GM12878 (cell line): Measurements from ENCODE around the gene TULP1. TPM values are rescaled to one million over a fixed set of nuclear protein-coding genes. Genes with fewer than 3 reads are reported as not detected.

Experiments
- ATAC-seq: fragments of 200-7000 bp; cut with Tn5 transposase; 3 replicates; pipeline ENCODE4 v1.9.1; 2020; ENCODE audit warnings: mild to moderate bottlenecking, moderate library complexity
- BruUV-seq: library from RNA; stranded (reverse); fragments of 400-500 nt; replicated peaks from 2 replicates; lab custom pipeline; 2021; lab: Mats Ljungman, UMichigan
- CTCF ChIA-PET: fragments of 300-600 bp; sonication (Branson Sonifier 250); formaldehyde crosslinking; extraction: SDS; loops from one replicate; lab custom pipeline; 2021; ENCODE audit warnings: inconsistent platforms; lab: Yijun Ruan, JAX
- POLR2A ChIA-PET: fragments of 350-600 bp; formaldehyde crosslinking; extraction: SDS; loops from one replicate; lab custom pipeline; 2021; ENCODE audit warnings: inconsistent platforms; lab: Charles Lee
- RAD21 ChIA-PET: fragments of 300-600 bp; sonication (Branson Sonifier 250); formaldehyde crosslinking; loops from one replicate; lab custom pipeline; 2023; ENCODE audit warnings: antibody characterized with exemption; ENCODE audit not compliant: unreplicated experiment; lab: Charles Lee
- SMC1A ChIA-PET: fragments of 300-600 bp; sonication (Branson Sonifier 250); formaldehyde crosslinking; loops from one replicate; lab custom pipeline; 2023; ENCODE audit not compliant: unreplicated experiment, uncharacterized antibody; lab: Charles Lee
- DNase-seq: peaks from one replicate; pipeline ENCODE4 v3.0.0-alpha.2; 2011; ENCODE audit warnings: low read depth, low spot score
- FAIRE-seq: peaks from 3 replicates; lab custom pipeline; 2011; peaks lifted over from hg19 to GRCh38; lab: Jason Lieb, UNC
- H2AFZ ChIP-seq: 2 replicates; pipeline ENCODE4 v1.6.0; 2011; ENCODE audit warnings: low read depth, low read length, control low read depth; ENCODE audit not compliant: control insufficient read depth
- H3K27ac ChIP-seq: 2 replicates; pipeline ENCODE4 v1.5.1; 2011; ENCODE audit warnings: control low read depth; ENCODE audit not compliant: control insufficient read depth, insufficient read depth
- H3K27me3 ChIP-seq, 2 experiments: replicated peaks in 1 of 2; 2 replicates each; pipeline versions ENCODE4 v1.6.0 to v1.6.1; 2011; ENCODE audit warnings: low read length in 1 of 2; ENCODE audit not compliant: control insufficient read depth in 2 of 2, insufficient read depth in 2 of 2
- H3K36me3 ChIP-seq, 2 experiments: 2 replicates each; pipeline ENCODE4 v1.5.1; 2011; ENCODE audit warnings: low read length in 1 of 2; ENCODE audit not compliant: control insufficient read depth in 2 of 2, insufficient read depth in 2 of 2
- H3K4me1 ChIP-seq: 2 replicates; pipeline ENCODE4 v1.6.1; 2011; ENCODE audit warnings: mild to moderate bottlenecking, low read length, moderate library complexity, mixed read lengths; ENCODE audit not compliant: control insufficient read depth, insufficient read depth
- H3K4me2 ChIP-seq: 2 replicates; pipeline ENCODE4 v1.6.0; 2011; ENCODE audit warnings: control low read depth; ENCODE audit not compliant: control insufficient read depth, insufficient read depth
- H3K4me3 ChIP-seq: fragments of 200-600 bp; sonication (generic); 2 replicates; pipeline ENCODE4 v1.5.1; 2016
- H3K79me2 ChIP-seq: 2 replicates; pipeline ENCODE4 v1.6.0; 2011; ENCODE audit warnings: low read length; ENCODE audit not compliant: control insufficient read depth, insufficient read depth
- H3K9ac ChIP-seq: 2 replicates; pipeline ENCODE4 v1.8.0; 2011; ENCODE audit warnings: low read length, control low read depth, mixed read lengths; ENCODE audit not compliant: control insufficient read depth, insufficient read depth
- H3K9me3 ChIP-seq: replicated peaks from 3 replicates; pipeline ENCODE4 v1.5.1; 2011; ENCODE audit warnings: mild to moderate bottlenecking, low read length; ENCODE audit not compliant: control insufficient read depth, insufficient read depth
- H4K20me1 ChIP-seq: 2 replicates; pipeline ENCODE4 v1.6.0; 2011; ENCODE audit not compliant: control insufficient read depth, insufficient read depth
- CBFB ChIP-seq: IDR thresholded peaks from 2 replicates; pipeline ENCODE4 v1.6.1; 2016; ENCODE audit warnings: antibody characterized with exemption, low read depth
- CHD1 ChIP-seq: IDR thresholded peaks from 2 replicates; pipeline ENCODE4 v1.6.1; 2012; ENCODE audit warnings: low read depth, low read length, improper control_type of control experiment
- CREB1 ChIP-seq: IDR thresholded peaks from 2 replicates; pipeline ENCODE4 v1.6.1; 2012; ENCODE audit warnings: low read depth, mild to moderate bottlenecking, inconsistent platforms
- CTCF ChIP-seq, 3 experiments: IDR thresholded peaks in 2 of 3; conservative IDR thresholded peaks in 1 of 3; 2 replicates each; pipeline ENCODE4 v1.5.1; 2011; ENCODE audit warnings: low read depth in 3 of 3, low read length in 3 of 3, mild to moderate bottlenecking in 3 of 3, control low read depth in 2 of 3, moderate library complexity in 2 of 3, inconsistent platforms in 1 of 3, mixed read lengths in 1 of 3; ENCODE audit not compliant: control insufficient read depth in 2 of 3, insufficient read depth in 1 of 3; ENCODE audit errors: extremely low read depth in 1 of 3
- DPF2 ChIP-seq: fragments of 450-650 bp; IDR thresholded peaks from 2 replicates; pipeline ENCODE4 v1.6.1; 2017; ENCODE audit warnings: mild to moderate bottlenecking
- E2F8 ChIP-seq: fragments of 450-650 bp; IDR thresholded peaks from 2 replicates; pipeline ENCODE4 v1.6.1; 2018; ENCODE audit warnings: mild to moderate bottlenecking, low read depth, moderate library complexity; ENCODE audit not compliant: partially characterized antibody
- ESRRA ChIP-seq: IDR thresholded peaks from 2 replicates; pipeline ENCODE4 v1.6.1; 2012; ENCODE audit warnings: mild to moderate bottlenecking, low read length, improper control_type of control experiment
- FOXK2 ChIP-seq: fragments of 450-650 bp; IDR thresholded peaks from 2 replicates; pipeline ENCODE4 v1.6.1; 2017; ENCODE audit warnings: mild to moderate bottlenecking, moderate library complexity
- JUNB ChIP-seq: IDR thresholded peaks from 2 replicates; pipeline ENCODE4 v1.6.1; 2016; ENCODE audit warnings: antibody characterized with exemption, mild to moderate bottlenecking
- MEF2B ChIP-seq: fragments of 450-650 bp; IDR thresholded peaks from 2 replicates; pipeline ENCODE4 v1.6.1; 2018; ENCODE audit warnings: mild to moderate bottlenecking, moderate library complexity; ENCODE audit not compliant: partially characterized antibody, poor library complexity, severe bottlenecking
- MTA3 ChIP-seq: IDR thresholded peaks from 2 replicates; pipeline ENCODE4 v1.6.1; 2012; ENCODE audit warnings: low read length, inconsistent platforms, borderline replicate concordance
- NFXL1 ChIP-seq: fragments of 450-650 bp; IDR thresholded peaks from 2 replicates; pipeline ENCODE4 v1.6.1; 2017; ENCODE audit warnings: antibody characterized with exemption, mild to moderate bottlenecking, borderline replicate concordance
- PBX3 ChIP-seq: IDR thresholded peaks from 2 replicates; pipeline ENCODE4 v1.6.1; 2011; ENCODE audit warnings: mild to moderate bottlenecking, low read depth, low read length, moderate library complexity; ENCODE audit not compliant: insufficient replicate concordance
- POU2F2 ChIP-seq: IDR thresholded peaks from 3 replicates; pipeline ENCODE4 v1.6.1; 2011; ENCODE audit warnings: low read depth, mild to moderate bottlenecking, low read length, borderline replicate concordance
- RFX5 ChIP-seq: IDR thresholded peaks from 2 replicates; pipeline ENCODE4 v1.6.1; 2011; ENCODE audit warnings: low read depth, low read length, improper control_type of control experiment
- SPI1 ChIP-seq: IDR thresholded peaks from 2 replicates; pipeline ENCODE4 v1.6.1; 2011; ENCODE audit warnings: low read depth, mild to moderate bottlenecking, low read length, moderate library complexity, borderline replicate concordance; ENCODE audit not compliant: insufficient read depth
- SUPT20H ChIP-seq: IDR thresholded peaks from 2 replicates; pipeline ENCODE4 v1.6.1; 2011; ENCODE audit warnings: low read depth, mild to moderate bottlenecking, low read length, moderate library complexity, borderline replicate concordance; ENCODE audit not compliant: control insufficient read depth
- TCF7 ChIP-seq: IDR thresholded peaks from 2 replicates; pipeline ENCODE4 v1.6.1; 2014; ENCODE audit warnings: antibody characterized with exemption, borderline replicate concordance
- WGBS: methylation state at CpG from one replicate; pipeline ENCODE4 v1.1.6; 2016; ENCODE audit warnings: low lambda C conversion rate; ENCODE audit not compliant: insufficient replicate concordance, insufficient coverage; ENCODE audit errors: missing lambda C conversion rate; 5-methylcytosine and 5-hydroxymethylcytosine counted together
- in situ Hi-C: fragments of 300-500 bp; cut with MboI; formaldehyde crosslinking; loops from 9 replicates; pipeline ENCODE4 v1.14.3; 2018; ENCODE audit warnings: mixed read lengths
- intact Hi-C: fragments of 100-400 bp; cut with micrococcal nuclease; formaldehyde crosslinking; loops from one replicate; pipeline ENCODE4 v1.14.2; 2022; ENCODE audit not compliant: unreplicated experiment
- polyA plus RNA-seq, 11 experiments: library from polyadenylated mRNA; depleted of rRNA in 4 of 11; unstranded in 6 of 11; stranded (reverse) in 5 of 11; fragments of >200 nt; fragmentation: Nextera tagmentation in 4 of 11; fragmentation: Illumina TruSeq in 1 of 11; extraction: Ambion mirVana in 4 of 11; extraction: Trizol in 1 of 11; gene quantifications; 1 replicate in 1 of 11; 2 replicates in 10 of 11; pipeline versions ENCODE4 v1.2.1 to v1.2.3, GENCODE V29; 2011 to 2016; ENCODE audit warnings: inconsistent platforms in 2 of 11, missing spikeins in 2 of 11, low read depth in 1 of 11
- total RNA-seq, 4 experiments: library from RNA; depleted of rRNA in 3 of 4; stranded (reverse); fragments of >200 nt in 3 of 4; fragmentation: Illumina TruSeq in 1 of 4; extraction: Trizol in 1 of 4; gene quantifications; 2 replicates each; pipeline versions ENCODE4 v1.2.1 to v1.2.3, GENCODE V29; 2013 to 2021

Gene TULP1
- total and polyA plus RNA-seq, 10 of the 15 experiments (the other 5 are each of a cell fraction or from before 2014, with no cell fraction given), result not detected

- 35% methylated on average over 6 of the region's 6 CpGs for WGBS
- ChIA-PET CTCF (interaction anchor here (0.6 to 10.7 kb wide), 5 partner anchors 25 to 484 kb away, joined by 3 to 168 read pairs (median 3); partner anchors contain the start of genes ARMC12 and PPARD), SMC1A (interaction anchor here (1.8 kb wide), 1 partner anchor 221 kb away, joined by 3 read pairs; the partner anchor contains the start of gene ARMC12), POLR2A (interaction anchor here (0.6 to 0.7 kb wide), 2 partner anchors 64 to 1587 kb away, joined by 3 to 4 read pairs; partner anchors contain the start of gene FANCE), RAD21 (no interaction called here)
- no peak overlapping the region for H3K27ac ChIP-seq
- no peak overlapping the region for H3K4me3 ChIP-seq
- H3K9ac ChIP-seq, result no peak overlapping the region
- no peaks in the 10 kb centered on the region for H3K9me3 ChIP-seq
- intact Hi-C loops (no loop called here), in situ Hi-C loops (no loop called here)
- FAIRE-seq (no peak), ATAC-seq (no peak), DNase-seq (no peak)
- no peaks in the 10 kb centered on the region for H4K20me1 ChIP-seq
- no peaks in the 10 kb centered on the region for H3K36me3 ChIP-seq
- no peaks in the 10 kb centered on the region for H3K79me2 ChIP-seq
- H3K4me2 ChIP-seq, result no peak overlapping the region
- BruUV-seq, result no TSS peak
- TF ChIP-seq SPI1, result no peak
- no peak for TF ChIP-seq NFXL1
- no peak for TF ChIP-seq E2F8
- no peak for TF ChIP-seq ESRRA
- no peak for TF ChIP-seq MEF2B
- no peak for TF ChIP-seq CTCF (IDR thresholded peaks at IDR 0.05 in 2 of 3, conservative IDR thresholded peaks at IDR 0.05 in 1 of 3; ENCODE audit: control insufficient read depth in 2 of 3, extremely low read depth in 1 of 3, insufficient read depth in 1 of 3, low read depth in 3 of 3, low read length in 3 of 3)
- TF ChIP-seq DPF2, result no peak
- no peak for TF ChIP-seq CHD1
- no peak for TF ChIP-seq CREB1
- no peak for TF ChIP-seq FOXK2
- no peak for TF ChIP-seq MTA3
- TF ChIP-seq CBFB, result no peak
- no peak for TF ChIP-seq SUPT20H
- TF ChIP-seq TCF7, result no peak
- TF ChIP-seq RFX5, result no peak
- TF ChIP-seq JUNB, result no peak
- TF ChIP-seq POU2F2, result no peak
- TF ChIP-seq PBX3, result no peak
- H3K27me3 ChIP-seq, result peaks cover 0 to 1% of the 10 kb centered on the region in 2 experiments; a peak in 2 of 4 replicates
- H2AFZ ChIP-seq, result no peak overlapping the region
- no peaks in the 10 kb centered on the region for H3K4me1 ChIP-seq
Measured at GRCh38 chr6:35516712-35517111, 4.0 kb upstream of the TULP1 start.
